HUES48 (cell line): Measurements from ENCODE around the gene YTHDF1.
A peak's percentile ranks its signal among the peaks of the same experiment; 100 is the strongest.
"Not testable (repeated sequence)": the region's sequence is repeated elsewhere in the genome, so short reads cannot be mapped to it uniquely, and the experiment has no call there.

Source experiments
- H3K27ac ChIP-seq: one replicate; pipeline ENCODE4 v1.7.0; 2013; ENCODE audit warnings: low read depth, low read length, inconsistent platforms
- H3K27me3 ChIP-seq: 2 replicates; pipeline ENCODE4 v1.6.1; 2013; ENCODE audit warnings: mild to moderate bottlenecking, low read length; ENCODE audit not compliant: control insufficient read depth, insufficient read depth
- H3K36me3 ChIP-seq: 2 replicates; pipeline ENCODE4 v1.6.1; 2013; ENCODE audit warnings: low read length; ENCODE audit not compliant: control insufficient read depth, insufficient read depth
- H3K4me1 ChIP-seq: 2 replicates; pipeline ENCODE4 v1.6.1; 2013; ENCODE audit warnings: mild to moderate bottlenecking, low read length; ENCODE audit not compliant: control insufficient read depth, insufficient read depth
- H3K4me3 ChIP-seq: 2 replicates; pipeline ENCODE4 v1.5.1; 2013; ENCODE audit warnings: mild to moderate bottlenecking, low read depth, low read length
- H3K9ac ChIP-seq: 2 replicates; pipeline ENCODE4 v1.6.1; 2013; ENCODE audit warnings: mild to moderate bottlenecking, low read depth, low read length, moderate library complexity
- H3K9me3 ChIP-seq: 2 replicates; pipeline ENCODE4 v1.6.1; 2013; ENCODE audit warnings: low read length; ENCODE audit not compliant: control insufficient read depth, insufficient read depth

YTHDF1 gene

GRCh38 chr20:63256954-63257353 is 41.0 kb upstream of the YTHDF1 start:
- H3K9me3 ChIP-seq, result no peaks in the 10 kb centered on the region
- no peak overlapping the region for H3K4me3 ChIP-seq
- H3K4me1 ChIP-seq, result peaks cover 12% of the 10 kb centered on the region
- H3K27ac ChIP-seq, result no peak overlapping the region
- peaks cover 34% of the 10 kb centered on the region for H3K27me3 ChIP-seq
- no peaks in the 10 kb centered on the region for H3K36me3 ChIP-seq
- H3K9ac ChIP-seq, result no peak overlapping the region

- H3K9ac ChIP-seq, result no peak overlapping the region
- H3K27me3 ChIP-seq, result peaks cover 37% of the 10 kb centered on the region
- no peak overlapping the region for H3K27ac ChIP-seq
- no peaks in the 10 kb centered on the region for H3K9me3 ChIP-seq
- H3K36me3 ChIP-seq, result no peaks in the 10 kb centered on the region
- peaks cover 12% of the 10 kb centered on the region for H3K4me1 ChIP-seq
- no peak overlapping the region for H3K4me3 ChIP-seq
These were observed 40.2 kb upstream of the YTHDF1 start for GRCh38 chr20:63255931-63256704.

- Histone ChIP-seq H3K27ac (no peak overlapping the region), H3K27me3 (peaks cover 37% of the 10 kb centered on the region), H3K9ac (no peak overlapping the region), H3K36me3 (no peaks in the 10 kb centered on the region), H3K9me3 (no peaks in the 10 kb centered on the region), H3K4me3 (peak overlapping the region; percentile 56), H3K4me1 (peaks cover 12% of the 10 kb centered on the region)
These were observed 38.9 kb upstream of the YTHDF1 start for GRCh38 chr20:63254606-63255384.

GRCh38 chr20:63254232-63254605 is 38.3 kb upstream of the YTHDF1 start, which contains the start of gene NKAIN4:
Gene NKAIN4, minus strand, starts transcription at chr20:63254463. Its CDS starts 13 bp downstream, at chr20:63254450.
- H3K27ac ChIP-seq, result no peak within 1 kb of the TSS
- peaks cover 37% of the 10 kb centered on the region for H3K27me3 ChIP-seq
- no peaks in the 10 kb centered on the region for H3K9me3 ChIP-seq
- peaks cover 12% of the 10 kb centered on the region for H3K4me1 ChIP-seq
- H3K4me3 ChIP-seq, result peak within 1 kb of the TSS; percentile 60
- no peaks in the 10 kb centered on the region for H3K36me3 ChIP-seq
- no peak within 1 kb of the TSS for H3K9ac ChIP-seq

GRCh38 chr20:63253438-63254231 is 37.7 kb upstream of the YTHDF1 start:
- H3K27me3 ChIP-seq, result peaks cover 37% of the 10 kb centered on the region
- no peaks in the 10 kb centered on the region for H3K9me3 ChIP-seq
- H3K4me3 ChIP-seq, result peak overlapping the region; percentile 60
- H3K9ac ChIP-seq, result no peak overlapping the region
- H3K27ac ChIP-seq, result no peak overlapping the region
- peaks cover 12% of the 10 kb centered on the region for H3K4me1 ChIP-seq
- no peaks in the 10 kb centered on the region for H3K36me3 ChIP-seq

GRCh38 chr20:63253065-63253437 is 37.1 kb upstream of the YTHDF1 start:
- Histone ChIP-seq H3K4me1 (peaks cover 15% of the 10 kb centered on the region), H3K9me3 (no peaks in the 10 kb centered on the region), H3K36me3 (no peaks in the 10 kb centered on the region), H3K4me3 (peak overlapping the region; percentile 57), H3K9ac (no peak overlapping the region), H3K27me3 (peaks cover 34% of the 10 kb centered on the region), H3K27ac (no peak overlapping the region)

GRCh38 chr20:63252284-63252711 is 36.4 kb upstream of the YTHDF1 start:
- peaks cover 32% of the 10 kb centered on the region for H3K27me3 ChIP-seq

GRCh38 chr20:63251350-63251749 is 35.4 kb upstream of the YTHDF1 start:
- H3K4me3 ChIP-seq, H3K36me3 ChIP-seq, H3K27ac ChIP-seq, H3K9me3 ChIP-seq, H3K9ac ChIP-seq: not testable (repeated sequence)
- peaks cover 31% of the 10 kb centered on the region for H3K27me3 ChIP-seq
- peaks cover 23% of the 10 kb centered on the region for H3K4me1 ChIP-seq

More at GRCh38 chr20:63252284-63252711, 36.4 kb upstream of the YTHDF1 start:
- peaks cover 15% of the 10 kb centered on the region for H3K4me1 ChIP-seq
- H3K27ac ChIP-seq, result no peak overlapping the region
- no peak overlapping the region for H3K4me3 ChIP-seq
- no peak overlapping the region for H3K9ac ChIP-seq
- H3K9me3 ChIP-seq, result no peaks in the 10 kb centered on the region
- no peaks in the 10 kb centered on the region for H3K36me3 ChIP-seq

- Histone ChIP-seq H3K4me1 (peaks cover 16% of the 10 kb centered on the region), H3K9me3 (no peaks in the 10 kb centered on the region), H3K4me3 (no peak overlapping the region), H3K9ac (no peak overlapping the region), H3K27me3 (peaks cover 19% of the 10 kb centered on the region), H3K36me3 (no peaks in the 10 kb centered on the region), H3K27ac (no peak overlapping the region)
These were observed 34.0 kb upstream of the YTHDF1 start for GRCh38 chr20:63249891-63250290.

- Histone ChIP-seq H3K27me3 (peaks cover 19% of the 10 kb centered on the region), H3K4me3 (no peak overlapping the region), H3K36me3 (no peaks in the 10 kb centered on the region), H3K4me1 (peaks cover 16% of the 10 kb centered on the region), H3K9ac (no peak overlapping the region), H3K9me3 (no peaks in the 10 kb centered on the region), H3K27ac (no peak overlapping the region)
These were observed 33.1 kb upstream of the YTHDF1 start for GRCh38 chr20:63248835-63249591.
